Tibial nerve (tissue), 4 donors: ENCODE data around the gene TBC1D8. TPM values are rescaled to one million over a fixed set of nuclear protein-coding genes. Genes with fewer than 3 reads are reported as not detected.
A peak's percentile ranks its signal among the peaks of the same experiment; 100 is the strongest.

Source experiments
- DNase-seq, 2 donors: peaks; one replicate each; pipeline ENCODE4 v3.0.0-alpha.2; 2019; ENCODE audit warnings: low spot score in 2 of 2
- H3K27ac ChIP-seq, 4 donors: fragments of 200-600 bp; sonication (generic) in 3 of 4; one replicate each; pipeline ENCODE4 v1.5.1; 2017 to 2019; ENCODE audit warnings: mild to moderate bottlenecking in 1 of 4
- H3K27me3 ChIP-seq, 2 donors: fragments of 200-600 bp; sonication (generic) in 1 of 2; one replicate each; pipeline versions ENCODE4 v1.5.1 to v1.6.0; 2017 to 2019
- H3K36me3 ChIP-seq, 3 donors: fragments of 200-600 bp; sonication (generic); one replicate each; pipeline ENCODE4 v1.5.1; 2018 to 2019
- H3K4me1 ChIP-seq, 4 donors: fragments of 200-600 bp; sonication (generic) in 3 of 4; one replicate each; pipeline ENCODE4 v1.5.1; 2017 to 2019
- H3K4me3 ChIP-seq, 4 donors: fragments of 200-600 bp; sonication (generic) in 3 of 4; one replicate each; pipeline ENCODE4 v1.5.1; 2017 to 2019; ENCODE audit warnings: mild to moderate bottlenecking in 1 of 4, moderate library complexity in 1 of 4
- H3K9me3 ChIP-seq, 4 donors: fragments of 200-600 bp; sonication (generic) in 3 of 4; one replicate each; pipeline ENCODE4 v1.5.1; 2017 to 2019
- CTCF ChIP-seq, 5 experiments: fragments of 200-600 bp in 3 of 5; fragments of 450-650 bp in 2 of 5; sonication (generic) in 3 of 5; IDR thresholded peaks; one replicate each; pipeline ENCODE4 v1.5.1; 2016 to 2019; ENCODE audit warnings: antibody characterized with exemption in 5 of 5, mild to moderate bottlenecking in 3 of 5, moderate library complexity in 2 of 5
- EP300 ChIP-seq, 2 donors: sonication (generic); formaldehyde crosslinking; IDR thresholded peaks; one replicate each; pipeline ENCODE4 v1.6.1; 2017; ENCODE audit warnings: antibody characterized with exemption in 2 of 2, mild to moderate bottlenecking in 1 of 2
- POLR2A ChIP-seq, 2 donors: fragments of 450-650 bp; IDR thresholded peaks; one replicate each; pipeline ENCODE4 v1.6.1; 2017; ENCODE audit warnings: antibody characterized with exemption in 2 of 2, mild to moderate bottlenecking in 2 of 2, moderate library complexity in 2 of 2
- WGBS, 2 donors: methylation state at CpG; one replicate each; pipeline ENCODE4 v1.1.5; 2018; 5-methylcytosine and 5-hydroxymethylcytosine counted together
- total RNA-seq, 4 donors: library from RNA; depleted of rRNA; stranded (reverse); fragments of >200 nt; gene quantifications; one replicate each; pipeline ENCODE4 v1.1.0, GENCODE V29; 2016

Gene TBC1D8
- total RNA-seq, 4 donors from 2014 or later: 42.4 to 87.9 (median 47.3) TPM

DNA sequence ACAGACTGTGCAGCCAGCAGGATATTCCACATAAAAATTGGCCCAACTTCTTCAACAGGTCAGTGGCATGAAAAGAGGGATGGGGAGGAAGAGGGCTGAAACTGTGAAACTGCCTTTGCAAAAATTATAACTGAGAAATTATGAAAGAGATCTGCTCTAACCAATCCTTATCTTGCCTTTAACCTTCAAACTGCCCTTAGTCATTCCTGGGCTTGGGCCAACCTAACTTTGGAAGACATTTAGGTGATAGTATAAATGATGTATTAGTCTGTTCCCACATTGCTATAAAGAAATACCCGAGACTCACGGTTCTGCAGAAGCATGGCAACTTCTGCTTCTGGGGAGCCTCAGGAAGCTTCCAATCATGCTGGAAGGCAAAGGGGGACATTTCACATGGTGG, 74.6 kb downstream of the TBC1D8 start:
- 73 to 79% methylated on average over 2 of the region's 2 CpGs for WGBS, 2 donors
- Histone ChIP-seq H3K27me3 (no peaks in the 10 kb centered on the region), H3K27ac (no peak overlapping the region), H3K4me1 (peaks cover 0 to 4% (median 0%) of the 10 kb centered on the region in 4 donors), H3K9me3 (peaks cover 0 to 25% (median 0%) of the 10 kb centered on the region in 4 donors), H3K36me3 (peaks cover 0 to 5% (median 0%) of the 10 kb centered on the region in 3 donors), H3K4me3 (no peak overlapping the region)
- DNase-seq: no peak
- TF ChIP-seq EP300 (IDR thresholded peaks at IDR 0.05): no peak

- Histone ChIP-seq H3K27me3 (no peaks in the 10 kb centered on the region), H3K9me3 (no peaks in the 10 kb centered on the region), H3K4me1 (peaks cover 0 to 33% (median 10%) of the 10 kb centered on the region in 4 donors), H3K27ac (peak overlapping the region in 2 of 4 donors; percentile 15 to 32), H3K4me3 (no peak overlapping the region), H3K36me3 (no peaks in the 10 kb centered on the region)
- no peak for TF ChIP-seq CTCF (IDR thresholded peaks at IDR 0.05)
- TF ChIP-seq POLR2A (IDR thresholded peaks at IDR 0.05): no peak
- TF ChIP-seq EP300 (IDR thresholded peaks at IDR 0.05): no peak
- WGBS, 2 donors: 45% methylated on average over 4 of the region's 4 CpGs
- DNase-seq: no peak
These were observed 86.2 kb downstream of the TBC1D8 start for GRCh38 chr2:101064868-101065549.

- Histone ChIP-seq H3K36me3 (no peaks in the 10 kb centered on the region), H3K27me3 (no peaks in the 10 kb centered on the region), H3K9me3 (no peaks in the 10 kb centered on the region), H3K4me1 (peaks cover 0 to 33% (median 10%) of the 10 kb centered on the region in 4 donors), H3K4me3 (no peak overlapping the region), H3K27ac (peak overlapping the region in 1 of 4 donors; percentile 15)
- DNase-seq: no peak
- TF ChIP-seq EP300 (IDR thresholded peaks at IDR 0.05) (no peak), POLR2A (IDR thresholded peaks at IDR 0.05) (no peak), CTCF (IDR thresholded peaks at IDR 0.05) (no peak)
- 91 to 96% methylated on average over 3 of the region's 3 CpGs for WGBS, 2 donors
These were observed 86.7 kb downstream of the TBC1D8 start for GRCh38 chr2:101064505-101064867.

DNA sequence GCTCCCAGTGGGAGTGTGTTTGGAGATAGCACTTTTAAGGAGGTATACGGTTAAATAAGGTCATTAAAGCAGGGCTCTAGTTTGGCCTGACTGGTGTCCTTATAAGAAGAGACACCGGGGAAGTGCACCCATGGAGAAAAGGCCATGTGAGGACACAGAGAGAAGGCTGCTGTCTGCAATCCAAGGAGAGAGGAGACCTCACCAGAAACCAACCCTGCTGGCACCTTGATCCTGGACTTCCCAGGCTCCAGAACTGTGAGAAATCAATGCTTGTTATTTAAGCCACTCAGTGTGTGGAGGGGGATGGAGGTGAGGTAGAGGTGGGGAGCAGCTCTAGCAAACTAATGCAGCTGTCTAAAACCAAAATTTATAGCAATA, 87.1 kb downstream of the TBC1D8 start:
- Histone ChIP-seq H3K9me3 (no peaks in the 10 kb centered on the region), H3K27me3 (no peaks in the 10 kb centered on the region), H3K4me3 (no peak overlapping the region), H3K4me1 (peaks cover 0 to 33% (median 10%) of the 10 kb centered on the region in 4 donors), H3K36me3 (peaks cover 0 to 3% (median 0%) of the 10 kb centered on the region in 3 donors), H3K27ac (peak overlapping the region in 1 of 4 donors; percentile 9)
- TF ChIP-seq CTCF (IDR thresholded peaks at IDR 0.05): no peak
- TF ChIP-seq POLR2A (IDR thresholded peaks at IDR 0.05): no peak
- TF ChIP-seq EP300 (IDR thresholded peaks at IDR 0.05): no peak
- 69 to 91% methylated on average over 2 of the region's 2 CpGs for WGBS, 2 donors
- no peak for DNase-seq

DNA sequence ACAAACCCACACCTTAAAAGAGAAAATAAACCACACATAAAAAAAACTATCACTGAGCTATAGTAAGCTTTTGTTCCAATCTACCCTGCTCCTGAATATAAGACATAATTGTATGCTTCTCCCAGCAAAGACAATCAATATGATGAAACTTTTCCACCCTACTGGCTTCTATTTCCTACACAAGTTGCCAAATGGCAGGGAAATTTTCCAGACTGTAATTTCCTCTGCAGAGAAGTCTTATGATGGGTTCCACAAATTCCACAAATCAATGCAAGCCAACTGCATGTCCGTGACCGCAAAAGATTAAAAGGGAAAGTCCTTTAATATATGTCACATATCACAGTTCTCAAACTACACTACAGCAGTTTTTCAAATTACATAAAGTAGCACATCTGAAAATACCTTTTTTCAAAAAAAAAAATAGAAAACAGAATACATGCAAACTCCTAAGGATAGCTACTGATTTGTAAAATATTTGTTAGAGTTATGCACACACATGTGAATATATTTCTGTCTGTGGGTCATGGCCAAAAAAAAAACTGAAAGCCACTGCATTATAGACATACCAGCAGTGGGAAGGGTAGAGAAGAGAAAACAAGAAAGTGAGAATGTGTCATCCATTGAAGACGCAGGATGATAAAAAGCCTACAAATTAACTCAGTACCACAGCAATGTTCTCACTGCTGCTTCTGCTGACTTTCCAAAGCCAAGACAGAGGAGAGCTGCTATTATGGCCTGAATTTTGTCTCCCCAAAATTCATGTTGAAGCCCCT, 87.6 kb downstream of the TBC1D8 start:
- no peaks in the 10 kb centered on the region for H3K9me3 ChIP-seq
- peak overlapping the region in 2 of 4 donors; percentile 9 to 36 for H3K27ac ChIP-seq
- TF ChIP-seq EP300 (IDR thresholded peaks at IDR 0.05): peak in 1 of 2 donors; percentile 65
- no peak for TF ChIP-seq POLR2A (IDR thresholded peaks at IDR 0.05)
- TF ChIP-seq CTCF (IDR thresholded peaks at IDR 0.05): no peak
- no peaks in the 10 kb centered on the region for H3K27me3 ChIP-seq
- peak in 1 of 2 donors; percentile 33 for DNase-seq
- H3K36me3 ChIP-seq: peaks cover 0 to 9% (median 0%) of the 10 kb centered on the region in 3 donors
- peaks cover 0 to 33% (median 10%) of the 10 kb centered on the region in 4 donors for H3K4me1 ChIP-seq
- WGBS, 2 donors: 42 to 50% methylated on average over 3 of the region's 3 CpGs
- H3K4me3 ChIP-seq: no peak overlapping the region
